NCI-H1417 treated with DMSO at 0.1 percent for 48 hours (cell line): ENCODE results near the gene ANO1.
"Not testable (repeated sequence)": the region's sequence is repeated elsewhere in the genome, so short reads cannot be mapped to it uniquely, and the experiment has no call there.

Experiments used
- DNase-seq: peaks from one replicate; lab custom pipeline; 2025; lab: John Stamatoyannopoulos, UW

Gene ANO1

GRCh38 chr11:70078095-70078780, at the start of gene ANO1:
Gene ANO1 (plus strand): TSS chr11:70078317. CDS start chr11:70078607, 290 bp downstream.
- DNase-seq = no peak

DNA sequence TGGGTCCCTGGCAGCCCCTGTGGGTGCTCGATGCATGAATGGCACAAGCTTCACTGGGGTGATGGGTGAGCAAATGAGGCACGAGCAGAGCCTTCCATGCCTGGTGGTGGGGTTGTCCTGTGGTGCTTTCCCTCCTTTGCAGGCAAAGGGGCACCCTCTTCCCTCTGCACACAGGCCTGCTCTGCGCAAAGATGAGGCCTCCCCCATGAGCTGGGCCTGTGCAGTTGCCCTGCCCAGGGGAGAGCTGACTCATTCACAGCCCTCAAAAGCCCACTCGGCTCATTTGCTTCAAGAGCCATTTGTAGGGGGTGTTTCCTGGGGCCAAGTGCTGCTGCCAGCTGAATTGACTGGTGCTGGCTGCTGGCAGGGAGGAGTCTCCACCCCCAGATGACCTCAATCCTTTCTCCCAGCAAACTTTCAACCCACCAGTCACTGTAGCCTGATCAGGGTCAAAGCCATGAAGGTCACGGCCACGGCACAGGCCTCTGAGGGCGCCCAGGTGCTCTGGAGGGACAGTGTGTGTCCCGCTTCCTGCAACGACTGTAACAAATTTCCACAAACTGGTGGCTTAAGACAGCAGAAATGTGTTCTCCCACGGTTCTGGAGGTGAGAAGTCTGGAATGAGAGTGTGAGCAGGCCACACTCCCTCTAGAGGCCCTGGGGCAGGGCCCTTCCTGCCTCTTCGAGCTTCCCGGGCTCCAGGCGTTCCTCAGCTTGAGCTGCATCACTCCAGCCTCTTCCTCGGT, 48.8 kb upstream of the ANO1 start:
- no peak for DNase-seq

DNA sequence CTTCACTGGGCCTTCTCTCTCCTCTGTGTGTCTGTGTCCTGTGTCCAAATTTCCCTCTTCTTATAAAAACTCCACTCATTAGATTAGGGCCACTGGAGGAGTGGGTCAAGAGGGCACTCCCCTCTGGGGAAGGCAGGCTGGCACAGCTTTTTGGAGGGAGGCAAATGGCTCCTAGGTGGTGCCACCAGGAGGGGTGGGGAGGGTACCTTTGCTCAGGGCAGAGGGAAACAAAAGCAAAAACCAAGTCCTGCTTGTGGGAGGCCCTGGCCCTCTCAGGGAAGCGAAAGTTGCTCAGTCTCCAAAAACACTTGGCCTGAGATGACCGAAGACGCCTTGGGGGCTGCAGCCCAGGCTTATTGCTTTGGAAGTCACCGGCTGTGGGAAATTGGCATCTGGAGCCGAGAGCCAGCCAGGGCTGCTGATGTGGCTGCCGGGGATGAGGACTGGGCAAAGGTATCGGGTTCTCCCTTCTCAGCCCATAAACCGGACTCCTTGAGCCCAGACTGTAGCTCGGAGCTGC, 48.2 kb upstream of the ANO1 start:
- no peak for DNase-seq

DNA sequence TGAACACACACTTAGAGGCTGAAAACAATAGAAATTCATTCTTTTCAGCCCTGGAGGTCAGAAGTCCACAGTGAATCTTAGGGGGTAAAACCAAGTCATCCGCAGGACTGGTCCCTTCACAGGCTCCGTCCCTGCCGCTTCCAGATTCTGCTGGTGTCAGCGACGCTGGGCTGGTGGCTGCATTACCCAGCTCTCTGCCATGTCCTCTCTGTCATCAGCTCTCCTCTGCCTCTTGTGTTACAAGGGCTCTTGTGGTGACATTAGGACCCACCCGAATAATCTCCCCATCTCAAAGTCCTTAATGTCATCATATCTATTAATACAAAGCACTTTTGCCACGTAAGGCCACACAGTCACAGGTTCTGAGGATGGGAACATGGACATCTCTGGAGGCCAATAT, 47.7 kb upstream of the ANO1 start:
- no peak for DNase-seq

GRCh38 chr11:70031631-70032469, 46.3 kb upstream of the ANO1 start:
- no peak for DNase-seq

- DNase-seq = no peak
Measured at GRCh38 chr11:70032470-70032795, 45.7 kb upstream of the ANO1 start.

GRCh38 chr11:70032943-70033710, 45.0 kb upstream of the ANO1 start:
- DNase-seq = no peak

GRCh38 chr11:70033711-70034070, 44.4 kb upstream of the ANO1 start:
- DNase-seq = no peak

DNA sequence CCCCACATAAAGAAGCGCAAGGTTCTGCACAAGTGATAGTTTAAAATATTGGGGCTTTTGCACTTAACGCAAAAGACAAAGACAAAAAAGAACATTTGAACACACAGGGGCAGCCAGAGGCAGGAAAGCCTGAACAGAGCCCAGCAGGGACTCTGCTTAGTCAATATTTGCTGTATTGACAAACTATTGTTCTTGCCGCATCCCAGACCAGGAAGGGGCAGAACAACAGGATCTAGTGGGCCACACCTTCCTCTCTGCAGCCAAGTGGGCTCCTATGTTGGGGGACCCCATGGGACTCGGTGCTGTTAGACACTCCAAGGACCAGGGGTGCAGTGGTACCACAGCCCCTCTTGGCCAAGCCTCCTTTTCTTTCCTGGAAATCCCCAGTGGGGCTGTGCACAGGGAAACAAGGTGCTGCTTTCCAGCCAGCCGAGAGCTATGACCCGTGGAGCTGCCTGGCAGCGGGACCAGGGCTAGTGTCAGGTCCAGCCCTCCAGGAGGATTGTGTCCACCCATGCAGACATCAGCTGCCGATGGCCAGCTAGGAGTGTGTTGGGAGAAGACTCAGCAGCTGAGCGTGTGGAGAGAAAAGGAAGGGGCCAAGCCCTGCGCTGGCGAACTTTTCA, 43.3 kb upstream of the ANO1 start:
- no peak for DNase-seq

GRCh38 chr11:70035665-70036064, 42.5 kb upstream of the ANO1 start:
- not testable (repeated sequence) for DNase-seq

GRCh38 chr11:70036971-70037882, 40.9 kb upstream of the ANO1 start:
- no peak for DNase-seq

- no peak for DNase-seq
Measured at GRCh38 chr11:70038034-70038834, 39.9 kb upstream of the ANO1 start.

DNA sequence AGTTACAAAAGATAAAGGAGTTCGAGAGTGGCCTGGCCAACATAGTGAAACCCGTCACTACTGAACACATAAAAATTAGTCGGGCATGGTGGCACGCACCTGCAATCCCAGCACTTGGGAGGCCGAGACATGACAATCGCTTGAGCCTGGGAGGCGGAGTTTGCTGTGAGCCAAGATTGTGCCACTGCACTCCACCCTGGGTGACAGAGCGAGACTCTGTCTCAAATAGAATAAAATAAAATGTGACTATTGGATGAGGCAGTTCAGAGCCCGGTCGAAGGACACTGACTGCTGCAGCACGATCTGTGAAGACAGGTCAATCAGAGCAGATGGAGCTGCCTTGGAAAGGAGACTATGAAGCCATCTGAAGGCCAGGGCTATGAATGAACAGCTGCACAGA, 37.7 kb upstream of the ANO1 start:
- no peak for DNase-seq

DNA sequence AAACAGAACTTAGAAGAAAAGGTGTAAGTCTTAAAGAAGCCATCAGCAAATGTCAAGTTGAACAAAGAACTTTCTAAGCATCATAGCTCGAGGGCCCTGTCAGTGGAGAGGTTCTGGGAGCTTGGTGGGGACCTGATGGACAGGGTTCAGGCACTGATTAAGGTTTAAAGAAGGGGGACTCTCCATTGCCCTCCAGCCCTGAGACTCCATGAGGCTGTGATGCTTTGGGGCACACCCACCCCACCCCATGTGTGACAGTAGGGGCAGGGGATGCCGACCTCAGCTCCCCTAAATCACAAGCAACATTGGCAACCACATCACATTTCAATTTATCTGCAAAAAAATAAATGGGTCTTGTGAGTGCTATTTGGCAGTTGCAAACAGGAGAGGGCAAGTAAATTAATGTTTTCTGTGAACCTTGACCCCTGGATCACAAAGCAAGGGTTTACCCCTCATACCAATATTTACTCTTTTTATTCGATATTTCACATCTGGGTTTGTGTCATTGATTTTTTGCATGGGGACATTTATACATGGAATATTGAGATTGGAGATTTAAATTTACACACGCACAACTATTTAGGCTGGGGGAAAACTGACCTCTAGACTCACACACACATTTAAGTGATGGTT, 37.1 kb upstream of the ANO1 start:
- no peak for DNase-seq

DNA sequence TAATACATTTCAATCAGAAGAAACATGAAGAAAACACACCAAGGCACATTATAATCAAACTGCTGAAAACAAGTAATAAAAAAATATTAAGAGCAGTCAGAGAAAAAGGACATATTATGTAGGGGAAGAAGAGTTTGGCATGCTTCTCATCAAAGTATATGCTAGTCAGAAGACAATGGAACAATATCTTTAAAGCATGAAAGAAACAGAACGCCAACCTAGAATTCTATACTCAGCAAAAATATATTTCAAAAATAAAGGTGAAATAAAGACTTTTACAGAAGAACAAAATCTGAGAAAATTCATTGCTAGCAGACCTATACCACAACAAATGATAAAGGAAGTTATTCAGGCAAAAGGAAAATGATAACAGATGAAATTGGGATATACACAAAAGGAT, 34.6 kb upstream of the ANO1 start:
- DNase-seq = no peak

- DNase-seq = no peak
Measured at GRCh38 chr11:70046089-70046488, 32.0 kb upstream of the ANO1 start.

- no peak for DNase-seq
Measured at GRCh38 chr11:70048279-70049024, 29.7 kb upstream of the ANO1 start.

- no peak for DNase-seq
Measured at GRCh38 chr11:70049045-70049444, 29.1 kb upstream of the ANO1 start.
